Measurements from ENCODE around the gene KLK4. TPM values are rescaled to one million over a fixed set of nuclear protein-coding genes. Genes with fewer than 3 reads are reported as not detected.

Gene KLK4
- total and polyA plus RNA-seq, 2 of the 4 experiments (the other 2 are of a cell fraction) = not detected

DNA sequence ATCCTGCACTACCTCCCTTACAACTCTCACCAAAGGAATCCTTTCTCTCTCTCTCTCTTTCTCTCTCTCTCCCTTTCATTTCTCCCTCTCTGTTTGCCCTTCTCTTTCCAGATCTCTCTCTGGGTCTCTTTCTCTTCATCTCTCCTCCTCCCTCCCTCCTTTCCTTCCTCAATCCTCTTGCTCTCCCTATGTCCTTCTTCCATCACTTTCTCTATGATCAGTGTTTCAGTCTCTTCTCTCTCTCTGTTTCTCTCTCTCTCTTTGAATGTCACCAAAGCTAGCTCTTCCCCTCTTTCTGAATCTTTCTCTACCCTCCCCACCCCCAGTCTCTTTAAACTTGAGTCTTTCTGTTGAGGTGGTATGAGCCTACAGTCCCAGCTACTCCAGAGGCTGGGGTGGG lies 19.8 kb upstream of the KLK4 start:
- no peaks in the 10 kb centered on the region for H4K20me1 ChIP-seq (ENCODE audit: insufficient read depth, low read length)
- no peak for DNase-seq
- ATAC-seq (ENCODE audit: low read depth) = no peak
- H3K27me3 ChIP-seq (ENCODE audit: control insufficient read depth, insufficient read depth, low read length) = no peaks in the 10 kb centered on the region
- H3K9me3 ChIP-seq (ENCODE audit: control insufficient read depth, insufficient read depth, low read length) = no peaks in the 10 kb centered on the region
- H3K4ac ChIP-seq (ENCODE audit: low read depth, low read length) = no peak overlapping the region
- H4K5ac ChIP-seq (ENCODE audit: low read depth, low read length) = no peak overlapping the region
- POLR2A ChIA-PET (ENCODE audit: unreplicated experiment) = no interaction called here
- no peak overlapping the region for H3K9ac ChIP-seq (ENCODE audit: low read depth, low read length)
- no peak overlapping the region for H2AFZ ChIP-seq (replicated peaks; ENCODE audit: low read length, poor library complexity)
- H2AK9ac ChIP-seq (replicated peaks; ENCODE audit: low read depth, low read length, poor library complexity) = no peak overlapping the region
- H3K23ac ChIP-seq (ENCODE audit: low read depth, low read length) = no peak overlapping the region
- H2BK20ac ChIP-seq (ENCODE audit: low read depth, low read length) = no peak overlapping the region
- no peak overlapping the region for H3K27ac ChIP-seq (ENCODE audit: insufficient read depth, low read length)
- no peak overlapping the region for H2BK5ac ChIP-seq (ENCODE audit: low read depth, low read length, poor library complexity, severe bottlenecking)
- H3K4me3 ChIP-seq (ENCODE audit: insufficient read depth, low read depth, low read length) = no peak overlapping the region
- H2BK120ac ChIP-seq (ENCODE audit: low read depth, low read length) = no peak overlapping the region
- intact Hi-C loops (cut with micrococcal nuclease) = loop anchor here (5.0 kb wide), 1 partner anchor 166 kb away; no protein-coding TSS in a partner anchor
- H4K91ac ChIP-seq (ENCODE audit: insufficient read depth, low read depth, low read length) = no peak overlapping the region
- H3K4me2 ChIP-seq (ENCODE audit: low read depth, low read length) = no peak overlapping the region
- H3K14ac ChIP-seq (replicated peaks; ENCODE audit: low read depth, low read length) = no peak overlapping the region
- CTCF ChIA-PET = no interaction called here
- dilution Hi-C loops (cut with HindIII; ENCODE audit: low sequenced_read_pairs, unreplicated experiment) = no loop called here
- H3K79me1 ChIP-seq (ENCODE audit: low read depth in 1 of 2, low read length in 2 of 2) = no peaks in the 10 kb centered on the region
- H2BK15ac ChIP-seq (ENCODE audit: low read depth, low read length) = no peak overlapping the region
- H3K4me1 ChIP-seq (ENCODE audit: control insufficient read depth, insufficient read depth, low read length) = no peaks in the 10 kb centered on the region
- BruUV-seq (replicated peaks) = no TSS peak
- no peaks in the 10 kb centered on the region for H3K36me3 ChIP-seq (ENCODE audit: control insufficient read depth, insufficient read depth, low read length)
- H3K9me1 ChIP-seq (ENCODE audit: insufficient read depth, low read length) = no peaks in the 10 kb centered on the region
- H3K18ac ChIP-seq (ENCODE audit: low read depth, low read length) = no peak overlapping the region
- no peak overlapping the region for H4K8ac ChIP-seq (ENCODE audit: low read depth in 2 of 2, low read length in 2 of 2)
- H3K56ac ChIP-seq (ENCODE audit: extremely low read depth, insufficient read depth, low read length) = no peak overlapping the region
- TF ChIP-seq NFE2L2 (IDR thresholded peaks at IDR 0.05; ENCODE audit: low read depth, low read length) = no peak
- TF ChIP-seq, protein P1, sequence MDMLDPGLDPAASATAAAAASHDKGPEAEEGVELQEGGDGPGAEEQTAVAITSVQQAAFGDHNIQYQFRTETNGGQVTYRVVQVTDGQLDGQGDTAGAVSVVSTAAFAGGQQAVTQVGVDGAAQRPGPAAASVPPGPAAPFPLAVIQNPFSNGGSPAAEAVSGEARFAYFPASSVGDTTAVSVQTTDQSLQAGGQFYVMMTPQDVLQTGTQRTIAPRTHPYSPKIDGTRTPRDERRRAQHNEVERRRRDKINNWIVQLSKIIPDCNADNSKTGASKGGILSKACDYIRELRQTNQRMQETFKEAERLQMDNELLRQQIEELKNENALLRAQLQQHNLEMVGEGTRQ (IDR thresholded peaks at IDR 0.05; ENCODE audit: low read depth, low read length) = no peak
- TF ChIP-seq SMC3 (IDR thresholded peaks at IDR 0.05; ENCODE audit: low read depth, low read length) = no peak
- no peak for TF ChIP-seq POLR2A (IDR thresholded peaks at IDR 0.05; ENCODE audit: low read depth, low read length)
- no peak for TF ChIP-seq CEBPB (IDR thresholded peaks at IDR 0.05; ENCODE audit: low read depth, low read length)
- TF ChIP-seq RCOR1 (IDR thresholded peaks at IDR 0.05; ENCODE audit: insufficient replicate concordance, low read length) = no peak
- TF ChIP-seq, protein P2, sequence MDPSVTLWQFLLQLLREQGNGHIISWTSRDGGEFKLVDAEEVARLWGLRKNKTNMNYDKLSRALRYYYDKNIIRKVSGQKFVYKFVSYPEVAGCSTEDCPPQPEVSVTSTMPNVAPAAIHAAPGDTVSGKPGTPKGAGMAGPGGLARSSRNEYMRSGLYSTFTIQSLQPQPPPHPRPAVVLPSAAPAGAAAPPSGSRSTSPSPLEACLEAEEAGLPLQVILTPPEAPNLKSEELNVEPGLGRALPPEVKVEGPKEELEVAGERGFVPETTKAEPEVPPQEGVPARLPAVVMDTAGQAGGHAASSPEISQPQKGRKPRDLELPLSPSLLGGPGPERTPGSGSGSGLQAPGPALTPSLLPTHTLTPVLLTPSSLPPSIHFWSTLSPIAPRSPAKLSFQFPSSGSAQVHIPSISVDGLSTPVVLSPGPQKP (IDR thresholded peaks at IDR 0.05; ENCODE audit: borderline replicate concordance, low read depth, low read length) = no peak
- TF ChIP-seq MAZ (IDR thresholded peaks at IDR 0.05; ENCODE audit: borderline replicate concordance, low read depth, low read length) = no peak
- no peak for TF ChIP-seq CHD1 (IDR thresholded peaks at IDR 0.05; ENCODE audit: low read depth, low read length)
- no peak for TF ChIP-seq BHLHE40 (IDR thresholded peaks at IDR 0.05; ENCODE audit: low read depth, low read length)
- no peak for TF ChIP-seq MAFK (IDR thresholded peaks at IDR 0.05; ENCODE audit: low read depth, low read length)
- TF ChIP-seq RFX5 (IDR thresholded peaks at IDR 0.05; ENCODE audit: low read depth, low read length) = no peak
- TF ChIP-seq RAD21 (IDR thresholded peaks at IDR 0.05; ENCODE audit: low read length) = no peak
- in situ Hi-C loops (cut with MboI; ENCODE audit: low sequenced_read_pairs) = no loop called here
- no peak overlapping the region for H2AK5ac ChIP-seq (ENCODE audit: low read depth, low read length)

Measured in IMR-90 (cell line).